GM12878 (cell line): Measurements from ENCODE around the gene CMSS1. TPM values are rescaled to one million over a fixed set of nuclear protein-coding genes. Genes with fewer than 3 reads are reported as not detected.

ENCODE experiments used
- ATAC-seq: fragments of 200-7000 bp; cut with Tn5 transposase; 3 replicates; pipeline ENCODE4 v1.9.1; 2020; ENCODE audit warnings: mild to moderate bottlenecking, moderate library complexity
- BruUV-seq: library from RNA; stranded (reverse); fragments of 400-500 nt; replicated peaks from 2 replicates; lab custom pipeline; 2021; lab: Mats Ljungman, UMichigan
- CTCF ChIA-PET: fragments of 300-600 bp; sonication (Branson Sonifier 250); formaldehyde crosslinking; extraction: SDS; loops from one replicate; lab custom pipeline; 2021; ENCODE audit warnings: inconsistent platforms; lab: Yijun Ruan, JAX
- POLR2A ChIA-PET: fragments of 350-600 bp; formaldehyde crosslinking; extraction: SDS; loops from one replicate; lab custom pipeline; 2021; ENCODE audit warnings: inconsistent platforms; lab: Charles Lee
- RAD21 ChIA-PET: fragments of 300-600 bp; sonication (Branson Sonifier 250); formaldehyde crosslinking; loops from one replicate; lab custom pipeline; 2023; ENCODE audit warnings: antibody characterized with exemption; ENCODE audit not compliant: unreplicated experiment; lab: Charles Lee
- SMC1A ChIA-PET: fragments of 300-600 bp; sonication (Branson Sonifier 250); formaldehyde crosslinking; loops from one replicate; lab custom pipeline; 2023; ENCODE audit not compliant: unreplicated experiment, uncharacterized antibody; lab: Charles Lee
- DNase-seq: peaks from one replicate; pipeline ENCODE4 v3.0.0-alpha.2; 2011; ENCODE audit warnings: low read depth, low spot score
- FAIRE-seq: peaks from 3 replicates; lab custom pipeline; 2011; peaks lifted over from hg19 to GRCh38; lab: Jason Lieb, UNC
- H2AFZ ChIP-seq: 2 replicates; pipeline ENCODE4 v1.6.0; 2011; ENCODE audit warnings: low read depth, low read length, control low read depth; ENCODE audit not compliant: control insufficient read depth
- H3K27ac ChIP-seq: 2 replicates; pipeline ENCODE4 v1.5.1; 2011; ENCODE audit warnings: control low read depth; ENCODE audit not compliant: control insufficient read depth, insufficient read depth
- H3K27me3 ChIP-seq, 2 experiments: replicated peaks in 1 of 2; 2 replicates each; pipeline versions ENCODE4 v1.6.0 to v1.6.1; 2011; ENCODE audit warnings: low read length in 1 of 2; ENCODE audit not compliant: control insufficient read depth in 2 of 2, insufficient read depth in 2 of 2
- H3K36me3 ChIP-seq, 2 experiments: 2 replicates each; pipeline ENCODE4 v1.5.1; 2011; ENCODE audit warnings: low read length in 1 of 2; ENCODE audit not compliant: control insufficient read depth in 2 of 2, insufficient read depth in 2 of 2
- H3K4me1 ChIP-seq: 2 replicates; pipeline ENCODE4 v1.6.1; 2011; ENCODE audit warnings: mild to moderate bottlenecking, low read length, moderate library complexity, mixed read lengths; ENCODE audit not compliant: control insufficient read depth, insufficient read depth
- H3K4me2 ChIP-seq: 2 replicates; pipeline ENCODE4 v1.6.0; 2011; ENCODE audit warnings: control low read depth; ENCODE audit not compliant: control insufficient read depth, insufficient read depth
- H3K4me3 ChIP-seq: fragments of 200-600 bp; sonication (generic); 2 replicates; pipeline ENCODE4 v1.5.1; 2016
- H3K79me2 ChIP-seq: 2 replicates; pipeline ENCODE4 v1.6.0; 2011; ENCODE audit warnings: low read length; ENCODE audit not compliant: control insufficient read depth, insufficient read depth
- H3K9ac ChIP-seq: 2 replicates; pipeline ENCODE4 v1.8.0; 2011; ENCODE audit warnings: low read length, control low read depth, mixed read lengths; ENCODE audit not compliant: control insufficient read depth, insufficient read depth
- H3K9me3 ChIP-seq: replicated peaks from 3 replicates; pipeline ENCODE4 v1.5.1; 2011; ENCODE audit warnings: mild to moderate bottlenecking, low read length; ENCODE audit not compliant: control insufficient read depth, insufficient read depth
- H4K20me1 ChIP-seq: 2 replicates; pipeline ENCODE4 v1.6.0; 2011; ENCODE audit not compliant: control insufficient read depth, insufficient read depth
- ASH2L ChIP-seq: fragments of 300-600, 200-600 bp; sonication (generic); IDR thresholded peaks from 2 replicates; pipeline ENCODE4 v1.6.1; 2017; ENCODE audit warnings: low read depth, mild to moderate bottlenecking, borderline replicate concordance
- CHD2 ChIP-seq: IDR thresholded peaks from 2 replicates; pipeline ENCODE4 v1.6.1; 2011; ENCODE audit warnings: low read depth, low read length, improper control_type of control experiment, borderline replicate concordance
- EP300 ChIP-seq, 2 experiments: fragments of 150-350 bp in 1 of 2; IDR thresholded peaks; 2 replicates each; pipeline ENCODE4 v1.6.1; 2011 to 2012; ENCODE audit warnings: low read depth in 2 of 2, low read length in 2 of 2, borderline replicate concordance in 1 of 2, improper control_type of control experiment in 1 of 2, inconsistent platforms in 1 of 2; ENCODE audit not compliant: control insufficient read depth in 1 of 2
- FOXK2 ChIP-seq: fragments of 450-650 bp; IDR thresholded peaks from 2 replicates; pipeline ENCODE4 v1.6.1; 2017; ENCODE audit warnings: mild to moderate bottlenecking, moderate library complexity
- MEF2A ChIP-seq: IDR thresholded peaks from 2 replicates; pipeline ENCODE4 v1.6.1; 2011; ENCODE audit warnings: low read depth, mild to moderate bottlenecking, low read length, moderate library complexity; ENCODE audit not compliant: insufficient read depth
- PBX3 ChIP-seq: IDR thresholded peaks from 2 replicates; pipeline ENCODE4 v1.6.1; 2011; ENCODE audit warnings: mild to moderate bottlenecking, low read depth, low read length, moderate library complexity; ENCODE audit not compliant: insufficient replicate concordance
- RELB ChIP-seq: fragments of 450-650 bp; IDR thresholded peaks from 2 replicates; pipeline ENCODE4 v1.6.1; 2017; ENCODE audit warnings: low read depth, mild to moderate bottlenecking, moderate library complexity
- ZBTB11 ChIP-seq: fragments of 450-650 bp; formaldehyde crosslinking; IDR thresholded peaks from 2 replicates; pipeline ENCODE4 v1.5.0; 2022; ENCODE audit warnings: mild to moderate bottlenecking, missing genetic modification characterization
- ZNF24 ChIP-seq: fragments of 450-650 bp; IDR thresholded peaks from 2 replicates; pipeline ENCODE4 v1.6.1; 2017; ENCODE audit warnings: antibody characterized with exemption, mild to moderate bottlenecking
- ZSCAN29 ChIP-seq: fragments of 450-650 bp; IDR thresholded peaks from 2 replicates; pipeline ENCODE4 v1.6.1; 2017; ENCODE audit warnings: mild to moderate bottlenecking, moderate library complexity
- WGBS: methylation state at CpG from one replicate; pipeline ENCODE4 v1.1.6; 2016; ENCODE audit warnings: low lambda C conversion rate; ENCODE audit not compliant: insufficient replicate concordance, insufficient coverage; ENCODE audit errors: missing lambda C conversion rate; 5-methylcytosine and 5-hydroxymethylcytosine counted together
- in situ Hi-C: fragments of 300-500 bp; cut with MboI; formaldehyde crosslinking; loops from 9 replicates; pipeline ENCODE4 v1.14.3; 2018; ENCODE audit warnings: mixed read lengths
- intact Hi-C: fragments of 100-400 bp; cut with micrococcal nuclease; formaldehyde crosslinking; loops from one replicate; pipeline ENCODE4 v1.14.2; 2022; ENCODE audit not compliant: unreplicated experiment
- polyA plus RNA-seq, 11 experiments: library from polyadenylated mRNA; depleted of rRNA in 4 of 11; unstranded in 6 of 11; stranded (reverse) in 5 of 11; fragments of >200 nt; fragmentation: Nextera tagmentation in 4 of 11; fragmentation: Illumina TruSeq in 1 of 11; extraction: Ambion mirVana in 4 of 11; extraction: Trizol in 1 of 11; gene quantifications; 1 replicate in 1 of 11; 2 replicates in 10 of 11; pipeline versions ENCODE4 v1.2.1 to v1.2.3, GENCODE V29; 2011 to 2016; ENCODE audit warnings: inconsistent platforms in 2 of 11, missing spikeins in 2 of 11, low read depth in 1 of 11
- total RNA-seq, 4 experiments: library from RNA; depleted of rRNA in 3 of 4; stranded (reverse); fragments of >200 nt in 3 of 4; fragmentation: Illumina TruSeq in 1 of 4; extraction: Trizol in 1 of 4; gene quantifications; 2 replicates each; pipeline versions ENCODE4 v1.2.1 to v1.2.3, GENCODE V29; 2013 to 2021
- TF ChIP-seq, protein P1 (sequence below): fragments of 450-650 bp; IDR thresholded peaks from 2 replicates; pipeline ENCODE4 v1.6.1; 2018; ENCODE audit warnings: mild to moderate bottlenecking, low read depth, moderate library complexity; ENCODE audit not compliant: partially characterized antibody
- TF ChIP-seq, protein P2 (sequence below): fragments of 450-650 bp; conservative IDR thresholded peaks from 2 replicates; pipeline ENCODE4 v1.6.1; 2017; ENCODE audit warnings: mild to moderate bottlenecking, moderate library complexity

The CMSS1 gene
- total and polyA plus RNA-seq, 10 of the 15 experiments (the other 5 are each of a cell fraction or from before 2014, with no cell fraction given): 31.0 to 118 (median 70.1) TPM

DNA sequence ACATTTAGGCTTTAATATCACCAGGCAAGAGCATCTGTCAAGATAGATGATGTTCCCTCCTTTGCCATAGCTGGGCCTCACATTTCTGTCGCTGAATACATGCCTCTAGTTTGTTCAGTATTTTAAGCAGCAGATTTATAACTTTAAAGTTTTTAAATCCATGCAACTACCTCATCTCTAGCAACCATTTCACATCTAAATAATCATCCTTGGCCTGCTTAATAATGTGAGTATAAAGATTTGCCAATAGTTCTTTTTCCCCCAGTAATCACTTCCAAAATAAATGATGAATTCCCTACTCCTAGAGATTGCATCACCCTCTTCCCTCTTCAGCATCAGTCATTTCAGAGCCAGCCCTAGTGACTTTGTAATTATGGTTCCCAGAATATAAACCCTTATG, 332.8 kb downstream of the CMSS1 start:
- ATAC-seq (no peak), DNase-seq (no peak), FAIRE-seq (no peak)
- 50% methylated on average over 1 of the region's 1 CpG for WGBS
- BruUV-seq: no TSS peak
- Histone ChIP-seq H3K4me1 (no peaks in the 10 kb centered on the region), H3K9me3 (peaks cover 3% of the 10 kb centered on the region; the same call in 1 of the 3 replicates), H3K4me2 (no peak overlapping the region), H4K20me1 (no peaks in the 10 kb centered on the region), H3K9ac (no peak overlapping the region), H3K27me3 (no peaks in the 10 kb centered on the region), H3K79me2 (no peaks in the 10 kb centered on the region), H3K4me3 (no peak overlapping the region), H3K27ac (no peak overlapping the region), H2AFZ (no peak overlapping the region), H3K36me3 (peaks cover 1 to 2% of the 10 kb centered on the region in 2 experiments; a peak in 3 of 4 replicates)
- CTCF ChIA-PET: no interaction called here
- POLR2A ChIA-PET: no interaction called here
- SMC1A ChIA-PET: interaction anchor here (0.7 kb wide), 1 partner anchor 60 kb away, joined by 3 read pairs; no protein-coding TSS in a partner anchor
- RAD21 ChIA-PET: no interaction called here
- in situ Hi-C loops: no loop called here
- intact Hi-C loops: no loop called here
- TF ChIP-seq MEF2A (no peak), RELB (no peak), ASH2L (no peak), ZNF24 (no peak), FOXK2 (no peak), ZBTB11 (CRISPR knock-in tag) (no peak), ZSCAN29 (no peak), EP300 (IDR thresholded peaks at IDR 0.05; ENCODE audit: borderline replicate concordance in 1 of 2, control insufficient read depth in 1 of 2, low read depth in 2 of 2, low read length in 2 of 2) (no peak), CHD2 (no peak), PBX3 (no peak)
- TF ChIP-seq, protein P1, sequence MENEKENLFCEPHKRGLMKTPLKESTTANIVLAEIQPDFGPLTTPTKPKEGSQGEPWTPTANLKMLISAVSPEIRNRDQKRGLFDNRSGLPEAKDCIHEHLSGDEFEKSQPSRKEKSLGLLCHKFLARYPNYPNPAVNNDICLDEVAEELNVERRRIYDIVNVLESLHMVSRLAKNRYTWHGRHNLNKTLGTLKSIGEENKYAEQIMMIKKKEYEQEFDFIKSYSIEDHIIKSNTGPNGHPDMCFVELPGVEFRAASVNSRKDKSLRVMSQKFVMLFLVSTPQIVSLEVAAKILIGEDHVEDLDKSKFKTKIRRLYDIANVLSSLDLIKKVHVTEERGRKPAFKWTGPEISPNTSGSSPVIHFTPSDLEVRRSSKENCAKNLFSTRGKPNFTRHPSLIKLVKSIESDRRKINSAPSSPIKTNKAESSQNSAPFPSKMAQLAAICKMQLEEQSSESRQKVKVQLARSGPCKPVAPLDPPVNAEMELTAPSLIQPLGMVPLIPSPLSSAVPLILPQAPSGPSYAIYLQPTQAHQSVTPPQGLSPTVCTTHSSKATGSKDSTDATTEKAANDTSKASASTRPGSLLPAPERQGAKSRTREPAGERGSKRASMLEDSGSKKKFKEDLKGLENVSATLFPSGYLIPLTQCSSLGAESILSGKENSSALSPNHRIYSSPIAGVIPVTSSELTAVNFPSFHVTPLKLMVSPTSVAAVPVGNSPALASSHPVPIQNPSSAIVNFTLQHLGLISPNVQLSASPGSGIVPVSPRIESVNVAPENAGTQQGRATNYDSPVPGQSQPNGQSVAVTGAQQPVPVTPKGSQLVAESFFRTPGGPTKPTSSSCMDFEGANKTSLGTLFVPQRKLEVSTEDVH: no peak
- TF ChIP-seq, protein P2, sequence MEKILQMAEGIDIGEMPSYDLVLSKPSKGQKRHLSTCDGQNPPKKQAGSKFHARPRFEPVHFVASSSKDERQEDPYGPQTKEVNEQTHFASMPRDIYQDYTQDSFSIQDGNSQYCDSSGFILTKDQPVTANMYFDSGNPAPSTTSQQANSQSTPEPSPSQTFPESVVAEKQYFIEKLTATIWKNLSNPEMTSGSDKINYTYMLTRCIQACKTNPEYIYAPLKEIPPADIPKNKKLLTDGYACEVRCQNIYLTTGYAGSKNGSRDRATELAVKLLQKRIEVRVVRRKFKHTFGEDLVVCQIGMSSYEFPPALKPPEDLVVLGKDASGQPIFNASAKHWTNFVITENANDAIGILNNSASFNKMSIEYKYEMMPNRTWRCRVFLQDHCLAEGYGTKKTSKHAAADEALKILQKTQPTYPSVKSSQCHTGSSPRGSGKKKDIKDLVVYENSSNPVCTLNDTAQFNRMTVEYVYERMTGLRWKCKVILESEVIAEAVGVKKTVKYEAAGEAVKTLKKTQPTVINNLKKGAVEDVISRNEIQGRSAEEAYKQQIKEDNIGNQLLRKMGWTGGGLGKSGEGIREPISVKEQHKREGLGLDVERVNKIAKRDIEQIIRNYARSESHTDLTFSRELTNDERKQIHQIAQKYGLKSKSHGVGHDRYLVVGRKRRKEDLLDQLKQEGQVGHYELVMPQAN: no peak
